ENCODE data around the gene RALGAPB. TPM values are rescaled to one million over a fixed set of nuclear protein-coding genes. Genes with fewer than 3 reads are reported as not detected.

Gene RALGAPB
- total and polyA plus RNA-seq, 11 donors = 7.6 to 31.4 (median 26.0) TPM

GRCh38 chr20:38441916-38442315, 30.7 kb upstream of the RALGAPB start:
- H3K9me3 ChIP-seq = no peaks in the 10 kb centered on the region
- TF ChIP-seq CTCF (IDR thresholded peaks at IDR 0.05) = no peak
- TF ChIP-seq POLR2A (IDR thresholded peaks at IDR 0.05) = no peak
- intact Hi-C loops (cut with DNase I) = no loop called here

GRCh38 chr20:38445381-38445796, 27.3 kb upstream of the RALGAPB start:
- Histone ChIP-seq H3K4me3 (no peak overlapping the region), H3K27me3 (no peaks in the 10 kb centered on the region), H3K9me3 (no peaks in the 10 kb centered on the region), H3K27ac (no peak overlapping the region), H3K36me3 (peaks cover 0 to 22% (median 17%) of the 10 kb centered on the region in 9 donors), H3K4me1 (peaks cover 0 to 24% (median 11%) of the 10 kb centered on the region in 12 donors)
- no peak for DNase-seq
- ATAC-seq = no peak
- WGBS, 4 donors = 81 to 89% (median 88%) methylated on average over 3 of the region's 3 CpGs
- TF ChIP-seq POLR2A (IDR thresholded peaks at IDR 0.05) (no peak), CTCF (IDR thresholded peaks at IDR 0.05) (no peak)
- intact Hi-C loops (cut with DNase I) = no loop called here

More at GRCh38 chr20:38441916-38442315, 30.7 kb upstream of the RALGAPB start:
- H3K4me1 ChIP-seq = peaks cover 0 to 8% (median 2%) of the 10 kb centered on the region in 12 donors
- H3K36me3 ChIP-seq = no peaks in the 10 kb centered on the region
- no peak overlapping the region for H3K4me3 ChIP-seq
- WGBS, 4 donors = 56 to 61% (median 57%) methylated on average over 9 of the region's 9 CpGs
- no peak for DNase-seq
- no peak overlapping the region for H3K27ac ChIP-seq
- H3K27me3 ChIP-seq = no peaks in the 10 kb centered on the region
- ATAC-seq = no peak

DNA sequence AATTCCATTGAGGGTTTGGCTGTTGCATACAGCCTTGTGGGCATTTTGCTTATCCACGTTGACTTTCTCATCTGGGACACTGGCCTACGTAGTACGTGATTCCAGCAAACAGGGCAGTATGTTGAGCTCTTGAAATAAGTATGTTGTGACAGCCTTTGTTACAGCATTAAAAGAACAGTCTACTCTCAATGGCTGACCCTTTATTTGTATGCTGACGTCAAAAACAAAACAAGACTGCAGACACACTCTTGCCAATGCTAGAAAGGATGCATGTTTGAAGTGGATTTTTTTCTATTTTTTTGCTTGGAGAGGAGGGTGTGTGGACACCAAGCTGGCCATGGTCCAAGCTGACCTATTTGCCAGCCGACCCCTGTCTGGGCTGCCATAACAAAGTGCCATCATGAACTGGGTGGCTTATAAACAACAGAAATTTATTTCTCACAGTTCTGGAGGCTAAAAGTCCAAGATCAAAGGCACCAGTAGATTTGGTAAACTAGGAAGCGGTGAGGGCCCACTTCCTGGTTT, 26.7 kb upstream of the RALGAPB start:
- H3K27me3 ChIP-seq = no peaks in the 10 kb centered on the region
- peaks cover 0 to 28% (median 22%) of the 10 kb centered on the region in 9 donors for H3K36me3 ChIP-seq
- H3K27ac ChIP-seq = peak overlapping the region in 5 of 12 donors; percentile 69 to 89 (median 88)
- ATAC-seq (no peak), DNase-seq (no peak)
- peak overlapping the region in 11 of 12 donors; percentile 67 to 99 (median 87) for H3K4me3 ChIP-seq
- TF ChIP-seq POLR2A (IDR thresholded peaks at IDR 0.05) = no peak
- no peak for TF ChIP-seq CTCF (IDR thresholded peaks at IDR 0.05)
- WGBS, 4 donors = 72 to 77% (median 75%) methylated on average over 6 of the region's 6 CpGs
- peaks cover 0 to 24% (median 11%) of the 10 kb centered on the region in 12 donors for H3K4me1 ChIP-seq
- intact Hi-C loops (cut with DNase I) = loop anchor here in 4 of 10 donors (1.0 kb wide), 2 partner anchors 11 to 26 kb away; partner anchors contain the start of genes SNHG17 (in 4 of the 4) and RALGAPB (in 1 of the 4)
- H3K9me3 ChIP-seq = no peaks in the 10 kb centered on the region

DNA sequence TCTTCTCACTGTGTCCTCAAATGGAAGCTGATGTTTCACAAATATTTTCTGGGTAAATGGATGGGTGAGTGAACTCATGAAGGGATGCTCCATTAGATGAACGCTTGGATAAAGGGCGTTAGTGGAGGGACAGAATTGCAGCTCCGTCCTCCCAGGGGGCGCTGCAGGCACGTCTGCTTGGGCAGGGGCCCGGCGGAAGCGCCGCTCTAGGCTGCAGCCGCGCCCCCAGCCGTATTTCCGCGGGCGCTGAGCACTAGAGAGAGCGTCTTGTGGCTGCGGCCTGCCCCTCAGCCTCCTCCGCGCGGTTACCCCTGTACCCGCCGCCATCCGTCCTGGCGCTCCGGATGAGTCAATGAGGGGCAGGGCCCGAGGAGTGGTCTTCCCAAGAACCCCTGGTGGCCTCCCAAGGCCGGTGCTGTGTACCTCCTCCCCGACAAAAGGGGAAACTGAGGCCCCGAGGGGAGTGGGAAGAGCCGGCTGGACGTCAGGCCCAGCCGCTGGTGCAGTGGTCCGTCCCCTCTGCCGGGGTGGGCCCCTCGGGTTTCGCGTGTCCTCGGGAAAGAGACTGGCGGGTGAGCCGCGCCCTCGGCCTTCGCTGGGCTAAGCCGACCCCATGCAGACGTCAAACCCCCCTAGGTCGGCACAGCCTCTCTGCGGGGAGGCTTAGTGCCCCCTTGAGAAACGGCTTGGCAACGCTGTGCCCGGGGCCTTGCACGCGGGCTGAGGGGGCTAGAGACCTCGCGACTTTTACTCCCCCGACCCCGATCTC, 26.0 kb upstream of the RALGAPB start:
- TF ChIP-seq POLR2A (IDR thresholded peaks at IDR 0.05) (peak in 1 of 2 donors; percentile 76), CTCF (IDR thresholded peaks at IDR 0.05) (peak; percentile 92 to 99 (median 96))
- Histone ChIP-seq H3K9me3 (no peaks in the 10 kb centered on the region), H3K36me3 (peaks cover 0 to 30% (median 22%) of the 10 kb centered on the region in 9 donors), H3K4me3 (peak overlapping the region; percentile 67 to 99 (median 87)), H3K4me1 (peaks cover 0 to 24% (median 11%) of the 10 kb centered on the region in 12 donors), H3K27me3 (no peaks in the 10 kb centered on the region), H3K27ac (peak overlapping the region; percentile 57 to 94 (median 85))
- peak; percentile 84 to 95 (median 94) for ATAC-seq
- DNase-seq = peak; percentile 92 to 96 (median 94)
- intact Hi-C loops (cut with DNase I) = loop anchor here in 4 of 10 donors (1.0 kb wide), 2 partner anchors 11 to 26 kb away; partner anchors contain the start of genes SNHG17 (in 4 of the 4) and RALGAPB (in 1 of the 4)
- 3% methylated on average over 40 to 56 of the region's 56 CpGs for WGBS, 4 donors

Measured in heart left ventricle (tissue), 16 donors.